OCI-LY3 (cell line): ENCODE data around the gene STRA6.

ENCODE experiments used
- H2AFZ ChIP-seq: fragments of 200-600, 300-600 bp; shearing (Covaris generic); 2 replicates; pipeline ENCODE4 v1.6.0; 2014; ENCODE audit warnings: antibody characterized with exemption, low read depth, low read length
- H3K27ac ChIP-seq: fragments of 200-600, 300-600 bp; sonication (generic); 2 replicates; pipeline ENCODE4 v1.5.1; 2014; ENCODE audit warnings: mild to moderate bottlenecking, low read length, moderate library complexity, mixed read lengths
- H3K27me3 ChIP-seq: fragments of 200-600, 300-600 bp; sonication (generic); 2 replicates; pipeline ENCODE4 v1.6.1; 2014; ENCODE audit warnings: low read depth, low read length, mixed read lengths
- H3K36me3 ChIP-seq: fragments of 200-600, 300-600 bp; sonication (generic); replicated peaks from 2 replicates; pipeline ENCODE3; 2014; ENCODE audit warnings: low read depth, low read length, mixed read lengths
- H3K4me1 ChIP-seq: fragments of 300-600, 200-600 bp; sonication (generic); 2 replicates; pipeline ENCODE4 v1.6.1; 2014; ENCODE audit warnings: low read length, mixed read lengths
- H3K4me2 ChIP-seq: fragments of 200-600, 300-600 bp; sonication (generic); 2 replicates; pipeline ENCODE4 v1.6.1; 2014; ENCODE audit warnings: low read length, mixed read lengths
- H3K4me3 ChIP-seq: fragments of 300-600, 200-600 bp; sonication (generic); 2 replicates; pipeline ENCODE4 v1.5.1; 2014; ENCODE audit warnings: antibody characterized with exemption, mild to moderate bottlenecking, low read length, moderate library complexity
- H3K79me2 ChIP-seq: fragments of 300-600, 200-600 bp; shearing (Covaris generic); 2 replicates; pipeline ENCODE4 v1.6.1; 2014; ENCODE audit warnings: mild to moderate bottlenecking, low read length, mixed read lengths
- H3K9ac ChIP-seq: fragments of 300-600, 200-600 bp; shearing (Covaris generic); 2 replicates; pipeline ENCODE4 v1.6.0; 2014; ENCODE audit warnings: mild to moderate bottlenecking, low read length, moderate library complexity
- H3K9me3 ChIP-seq: fragments of 200-600, 300-600 bp; shearing (Covaris generic); 2 replicates; pipeline ENCODE4 v1.6.1; 2014; ENCODE audit warnings: low read length, mixed read lengths; ENCODE audit not compliant: insufficient read depth
- H4K20me1 ChIP-seq: fragments of 200-600, 300-600 bp; sonication (generic); 2 replicates; pipeline ENCODE4 v1.6.1; 2016; ENCODE audit warnings: low read length, mixed read lengths; ENCODE audit not compliant: insufficient read depth
- EZH2phosphoT487 ChIP-seq: fragments of 200-600 bp; shearing (Covaris generic); IDR thresholded peaks from 2 replicates; pipeline ENCODE4 v1.6.1; 2018; ENCODE audit warnings: antibody characterized with exemption, mixed run types, low read depth
- TF ChIP-seq, protein P1 (sequence below): fragments of 200-600, 300-600 bp; sonication (generic); IDR thresholded peaks from 2 replicates; pipeline ENCODE4 v1.5.1; 2014; ENCODE audit warnings: antibody characterized with exemption, low read length, low read depth

The STRA6 gene

GRCh38 chr15:74155766-74156417 lies 46.7 kb downstream of the STRA6 start:
- Histone ChIP-seq H4K20me1 (no peaks in the 10 kb centered on the region), H3K9me3 (no peaks in the 10 kb centered on the region), H3K4me1 (peaks cover 32% of the 10 kb centered on the region), H3K4me2 (no peak overlapping the region), H2AFZ (no peak overlapping the region), H3K36me3 (no peaks in the 10 kb centered on the region), H3K9ac (no peak overlapping the region), H3K4me3 (no peak overlapping the region), H3K79me2 (no peaks in the 10 kb centered on the region), H3K27ac (no peak overlapping the region), H3K27me3 (peaks cover 38% of the 10 kb centered on the region)
- no peak for TF ChIP-seq EZH2phosphoT487
- TF ChIP-seq, protein P1, sequence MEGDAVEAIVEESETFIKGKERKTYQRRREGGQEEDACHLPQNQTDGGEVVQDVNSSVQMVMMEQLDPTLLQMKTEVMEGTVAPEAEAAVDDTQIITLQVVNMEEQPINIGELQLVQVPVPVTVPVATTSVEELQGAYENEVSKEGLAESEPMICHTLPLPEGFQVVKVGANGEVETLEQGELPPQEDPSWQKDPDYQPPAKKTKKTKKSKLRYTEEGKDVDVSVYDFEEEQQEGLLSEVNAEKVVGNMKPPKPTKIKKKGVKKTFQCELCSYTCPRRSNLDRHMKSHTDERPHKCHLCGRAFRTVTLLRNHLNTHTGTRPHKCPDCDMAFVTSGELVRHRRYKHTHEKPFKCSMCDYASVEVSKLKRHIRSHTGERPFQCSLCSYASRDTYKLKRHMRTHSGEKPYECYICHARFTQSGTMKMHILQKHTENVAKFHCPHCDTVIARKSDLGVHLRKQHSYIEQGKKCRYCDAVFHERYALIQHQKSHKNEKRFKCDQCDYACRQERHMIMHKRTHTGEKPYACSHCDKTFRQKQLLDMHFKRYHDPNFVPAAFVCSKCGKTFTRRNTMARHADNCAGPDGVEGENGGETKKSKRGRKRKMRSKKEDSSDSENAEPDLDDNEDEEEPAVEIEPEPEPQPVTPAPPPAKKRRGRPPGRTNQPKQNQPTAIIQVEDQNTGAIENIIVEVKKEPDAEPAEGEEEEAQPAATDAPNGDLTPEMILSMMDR, result no peak

GRCh38 chr15:74147051-74147450 lies 55.5 kb downstream of the STRA6 start:
- Histone ChIP-seq H3K4me3 (no peak overlapping the region), H3K4me2 (no peak overlapping the region), H3K4me1 (no peaks in the 10 kb centered on the region), H3K9me3 (no peaks in the 10 kb centered on the region), H3K36me3 (no peaks in the 10 kb centered on the region), H3K9ac (no peak overlapping the region), H3K27me3 (peaks cover 28% of the 10 kb centered on the region), H3K27ac (no peak overlapping the region), H2AFZ (no peak overlapping the region), H3K79me2 (no peaks in the 10 kb centered on the region), H4K20me1 (no peaks in the 10 kb centered on the region)
- TF ChIP-seq, protein P1, result no peak

DNA sequence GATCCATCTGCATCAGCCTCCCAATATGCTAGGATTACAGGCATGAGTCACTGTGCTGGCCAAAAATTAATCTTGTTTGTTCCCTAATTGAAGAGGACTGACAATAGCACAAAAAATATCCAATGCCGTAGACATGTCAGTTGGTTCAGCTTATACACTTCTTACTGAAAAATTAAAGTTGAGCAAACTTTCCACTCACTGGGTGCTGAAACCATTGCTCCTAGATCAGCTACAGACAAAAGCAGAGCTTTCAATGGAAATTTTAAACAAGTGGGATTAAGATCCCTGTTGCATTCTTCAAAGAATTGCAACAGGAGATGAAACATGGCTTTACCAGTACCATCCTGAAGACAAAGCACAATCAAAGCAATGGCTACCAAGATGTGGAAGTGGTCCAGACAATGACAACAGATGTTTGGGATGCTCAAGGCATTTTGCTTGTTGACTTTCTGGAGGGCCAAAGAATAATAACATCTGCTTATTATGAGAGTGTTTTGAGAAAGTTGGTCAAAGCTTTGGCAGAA lies 56.2 kb downstream of the STRA6 start:
- Histone ChIP-seq H4K20me1 (no peaks in the 10 kb centered on the region), H3K4me2 (no peak overlapping the region), H3K4me3 (no peak overlapping the region), H3K9me3 (no peaks in the 10 kb centered on the region), H3K36me3 (no peaks in the 10 kb centered on the region), H3K9ac (no peak overlapping the region), H2AFZ (no peak overlapping the region), H3K79me2 (no peaks in the 10 kb centered on the region), H3K4me1 (no peaks in the 10 kb centered on the region), H3K27ac (no peak overlapping the region), H3K27me3 (peaks cover 28% of the 10 kb centered on the region)
- TF ChIP-seq, protein P1, result no peak
- no peak for TF ChIP-seq EZH2phosphoT487

- H3K4me1 ChIP-seq, result no peaks in the 10 kb centered on the region
- no peaks in the 10 kb centered on the region for H3K79me2 ChIP-seq
- no peak overlapping the region for H3K4me3 ChIP-seq
- H3K27ac ChIP-seq, result no peak overlapping the region
- peaks cover 28% of the 10 kb centered on the region for H3K27me3 ChIP-seq
- H3K4me2 ChIP-seq, result no peak overlapping the region
- H3K36me3 ChIP-seq, result no peaks in the 10 kb centered on the region
- no peaks in the 10 kb centered on the region for H4K20me1 ChIP-seq
- H2AFZ ChIP-seq, result no peak overlapping the region
- no peaks in the 10 kb centered on the region for H3K9me3 ChIP-seq
- no peak overlapping the region for H3K9ac ChIP-seq
- no peak for TF ChIP-seq EZH2phosphoT487
- TF ChIP-seq, protein P1, result peak; percentile 15; the same call in 1 of the 2 replicates
Measured at GRCh38 chr15:74144153-74144775, 58.3 kb downstream of the STRA6 start.
